H1 (cell line): Measurements from ENCODE around the gene KLF7. TPM values are rescaled to one million over a fixed set of nuclear protein-coding genes. Genes with fewer than 3 reads are reported as not detected.

ENCODE experiments used
- ATF2 ChIP-seq: IDR thresholded peaks from 2 replicates; pipeline ENCODE4 v1.6.1; 2012; ENCODE audit warnings: low read length, inconsistent platforms
- BRCA1 ChIP-seq: IDR thresholded peaks from 2 replicates; pipeline ENCODE4 v1.6.1; 2012; ENCODE audit warnings: low read depth, low read length, improper control_type of control experiment
- CTBP2 ChIP-seq: IDR thresholded peaks from 2 replicates; pipeline ENCODE4 v1.7.0; 2011; ENCODE audit warnings: borderline replicate concordance, mild to moderate bottlenecking, moderate library complexity, mixed read lengths, low read length; ENCODE audit not compliant: insufficient read depth, insufficient read length
- E2F6 ChIP-seq: IDR thresholded peaks from 2 replicates; pipeline ENCODE4 v1.6.1; 2012; ENCODE audit warnings: inconsistent platforms
- JUN ChIP-seq: IDR thresholded peaks from 2 replicates; pipeline ENCODE4 v1.6.1; 2011; ENCODE audit warnings: low read depth, mild to moderate bottlenecking, improper control_type of control experiment, low read length
- KDM4A ChIP-seq: IDR thresholded peaks from one replicate; pipeline ENCODE4 v1.7.1; 2012; ENCODE audit warnings: low read depth, mild to moderate bottlenecking, moderate library complexity, low read length, inconsistent platforms; ENCODE audit not compliant: severe bottlenecking
- polyA plus RNA-seq, 7 experiments: library from polyadenylated mRNA; depleted of rRNA in 3 of 7; stranded (reverse) in 5 of 7; unstranded in 2 of 7; fragments of >200 nt in 5 of 7; fragments of 200-250 nt in 2 of 7; gene quantifications; 1 replicate in 5 of 7; 2 replicates in 1 of 7; 4 replicates in 1 of 7; pipeline versions ENCODE4 v1.2.1 to v1.2.3, GENCODE V29; 2011 to 2013; ENCODE audit warnings: missing spikeins in 2 of 7, mixed read lengths in 2 of 7
- total RNA-seq: library from RNA; stranded (reverse); fragmentation: NEBNext Ultra II Directional; extraction: Animal tissue kit (Norgen Biotek cat#: 25700); gene quantifications from 2 replicates; pipeline ENCODE4 v1.2.1, GENCODE V29; 2021

The KLF7 gene
- total and polyA plus RNA-seq, 2 of the 8 experiments (the other 6 are each of a cell fraction or from before 2014, with no cell fraction given), result 9.6 to 23.3 TPM

GRCh38 chr2:207049122-207049521 lies 116.6 kb downstream of the KLF7 start (continued):
- TF ChIP-seq CTBP2 (no peak), E2F6 (no peak), BRCA1 (no peak), ATF2 (no peak), JUN (no peak), KDM4A (no peak)
